ENCODE results near the gene ARID1A. TPM values are rescaled to one million over a fixed set of nuclear protein-coding genes. Genes with fewer than 3 reads are reported as not detected.

Gene ARID1A
- total RNA-seq, 1 donor from 2014 or later, result 28.4 TPM

GRCh38 chr1:26826261-26827105 is 130.7 kb downstream of the ARID1A start, which contains the start of gene ZDHHC18:
TSS of gene ZDHHC18 (plus strand) at chr1:26826688. CDS start at chr1:26826805, 117 bp downstream.
- peak; percentile 61 for DNase-seq (ENCODE audit: low spot score)

GRCh38 chr1:26827106-26827604 is 131.3 kb downstream of the ARID1A start:
- no peak for DNase-seq (ENCODE audit: low spot score)

- DNase-seq (ENCODE audit: low spot score), result no peak
Observed at GRCh38 chr1:26827663-26828062, 131.8 kb downstream of the ARID1A start.

DNA sequence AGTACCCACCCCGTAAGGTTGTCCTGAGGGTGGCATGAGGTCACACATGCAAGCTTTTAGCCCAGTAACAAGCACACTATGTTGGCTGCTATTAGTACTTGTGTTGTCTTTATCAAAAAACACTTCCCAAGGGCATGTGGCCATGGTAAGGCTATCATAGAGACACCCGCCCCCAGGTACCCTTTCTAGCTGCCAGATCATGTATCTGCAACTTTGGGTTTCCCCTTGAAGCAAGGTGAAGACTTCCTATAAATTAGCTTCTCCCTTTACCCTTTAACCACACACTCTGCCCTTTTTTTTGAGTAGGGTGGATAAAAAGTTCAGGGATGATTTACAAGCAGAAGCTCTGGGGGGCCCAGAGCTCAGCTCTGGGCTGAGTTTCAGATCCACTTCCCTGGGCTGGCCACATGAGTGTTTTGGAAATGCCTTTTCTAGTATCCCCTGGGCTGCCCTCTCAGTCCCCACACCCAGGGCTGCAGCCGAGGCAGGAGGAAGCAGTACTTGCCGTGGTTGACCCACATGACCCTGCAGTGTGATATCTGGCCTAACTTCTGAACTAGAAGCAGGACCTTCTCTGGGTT is 132.7 kb downstream of the ARID1A start:
- peak; percentile 13 for DNase-seq (ENCODE audit: low spot score)

DNA sequence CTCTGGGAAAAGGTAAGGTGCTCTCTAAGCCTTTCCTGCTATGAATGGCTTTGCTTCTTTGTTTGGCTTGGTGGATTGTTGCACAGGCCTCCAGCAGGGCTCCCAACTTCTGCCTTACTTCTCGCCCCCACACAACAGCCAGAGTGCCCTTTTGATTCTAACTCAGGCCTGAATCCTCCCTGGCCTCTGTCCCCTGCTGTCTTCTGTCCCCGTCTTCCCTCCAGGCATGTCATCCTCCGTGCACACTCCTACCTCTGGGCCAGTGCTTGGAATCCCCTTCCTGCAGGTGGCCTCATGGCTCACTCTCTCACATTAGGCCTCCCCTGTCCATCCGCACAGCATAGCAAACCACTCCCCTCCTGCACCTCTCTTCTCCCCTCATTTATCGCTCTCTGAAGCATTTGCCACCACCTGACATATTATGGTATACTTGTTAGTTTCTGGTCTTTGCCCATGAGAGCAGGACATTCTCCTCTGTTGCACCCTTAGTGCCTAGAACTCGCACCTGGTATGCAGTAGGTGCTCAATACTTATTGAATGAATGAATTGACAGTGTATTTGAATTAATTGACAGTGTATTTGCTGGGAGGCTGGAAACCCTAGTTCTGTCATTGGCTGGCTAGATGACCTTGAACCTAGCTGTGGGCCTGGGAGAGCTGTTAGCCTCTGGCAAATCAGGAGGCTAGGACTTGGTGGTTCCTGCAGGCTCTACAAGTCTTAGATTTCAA is 133.5 kb downstream of the ARID1A start:
- no peak for DNase-seq (ENCODE audit: low spot score)

GRCh38 chr1:26831059-26831458 is 135.2 kb downstream of the ARID1A start:
- no peak for DNase-seq (ENCODE audit: low spot score)

Other genes with a start within 250 kb of the ARID1A start
- 255 TPM for gene HMGN2, start 223.6 kb upstream of the ARID1A start, total RNA-seq (ENCODE audit: insufficient read depth, low replicate concordance)
- 11.1 TPM for gene RPS6KA1, start 166.3 kb upstream of the ARID1A start, total RNA-seq (ENCODE audit: insufficient read depth, low replicate concordance)
- 11.1 TPM for gene PIGV, start 91.9 kb downstream of the ARID1A start, total RNA-seq (ENCODE audit: insufficient read depth, low replicate concordance)
- 16.4 TPM for gene ZDHHC18, start 130.7 kb downstream of the ARID1A start, total RNA-seq (ENCODE audit: insufficient read depth, low replicate concordance)
- gene SFN, start 167.1 kb downstream of the ARID1A start, total RNA-seq (ENCODE audit: insufficient read depth, low replicate concordance), result 21.4 TPM
- gene GPN2, start 194.3 kb downstream of the ARID1A start, total RNA-seq (ENCODE audit: insufficient read depth, low replicate concordance), result 6.3 TPM
- gene GPATCH3, start 204.5 kb downstream of the ARID1A start, total RNA-seq (ENCODE audit: insufficient read depth, low replicate concordance), result 5.3 TPM
- gene NR0B2, start 218.0 kb downstream of the ARID1A start, total RNA-seq (ENCODE audit: insufficient read depth, low replicate concordance), result not detected
- 18.5 TPM for gene NUDC, start 225.7 kb downstream of the ARID1A start, total RNA-seq (ENCODE audit: insufficient read depth, low replicate concordance)

All from umbilical cord (tissue), 2 donors.